Keratinocyte (primary cell): ENCODE data around the gene PPA2. TPM values are rescaled to one million over a fixed set of nuclear protein-coding genes. Genes with fewer than 3 reads are reported as not detected.

Experiments
- DNase-seq: peaks from one replicate; pipeline ENCODE4 v3.0.0-alpha.2; 2011; ENCODE audit warnings: low read depth, missing footprints, low spot score
- FAIRE-seq: peaks from 2 replicates; lab custom pipeline; 2011; peaks lifted over from hg19 to GRCh38; lab: Jason Lieb, UNC
- H2AFZ ChIP-seq: 2 replicates; pipeline ENCODE4 v1.6.0; 2012; ENCODE audit warnings: low read length, control low read depth, inconsistent platforms; ENCODE audit not compliant: control insufficient read depth
- H3K27ac ChIP-seq: 2 replicates; pipeline ENCODE4 v1.5.1; 2011; ENCODE audit warnings: low read length; ENCODE audit not compliant: control insufficient read depth, insufficient read depth
- H3K27me3 ChIP-seq: 3 replicates; pipeline ENCODE4 v1.6.0; 2011; ENCODE audit warnings: low read length; ENCODE audit not compliant: control insufficient read depth, insufficient read depth; ENCODE audit errors: extremely low read depth
- H3K36me3 ChIP-seq, 2 experiments: 2 replicates in 1 of 2; 3 replicates in 1 of 2; pipeline ENCODE4 v1.5.1; 2011; ENCODE audit warnings: low read length in 2 of 2, mild to moderate bottlenecking in 1 of 2; ENCODE audit not compliant: control insufficient read depth in 2 of 2, insufficient read depth in 2 of 2; ENCODE audit errors: extremely low read depth in 1 of 2
- H3K4me1 ChIP-seq: 3 replicates; pipeline ENCODE4 v1.5.1; 2011; ENCODE audit warnings: low read length; ENCODE audit not compliant: control insufficient read depth, insufficient read depth; ENCODE audit errors: extremely low read depth
- H3K4me2 ChIP-seq: 3 replicates; pipeline ENCODE4 v1.6.0; 2011; ENCODE audit warnings: low read depth, low read length; ENCODE audit not compliant: control insufficient read depth, insufficient read depth; ENCODE audit errors: extremely low read depth
- H3K4me3 ChIP-seq, 3 experiments: fragments of 200-600 bp in 1 of 3; sonication (generic) in 1 of 3; 2 replicates in 2 of 3; 3 replicates in 1 of 3; pipeline ENCODE4 v1.5.1; 2011 to 2016; ENCODE audit warnings: low read length in 3 of 3, mild to moderate bottlenecking in 3 of 3, control low read depth in 2 of 3, inconsistent platforms in 1 of 3, low read depth in 1 of 3, mixed read lengths in 1 of 3, mixed run types in 1 of 3, moderate library complexity in 1 of 3; ENCODE audit not compliant: control insufficient read depth in 2 of 3, insufficient read depth in 2 of 3; ENCODE audit errors: extremely low read depth in 1 of 3
- H3K79me2 ChIP-seq: 2 replicates; pipeline ENCODE4 v1.6.0; 2012; ENCODE audit warnings: low read length; ENCODE audit not compliant: control insufficient read depth, insufficient read depth
- H3K9ac ChIP-seq: 3 replicates; pipeline ENCODE4 v1.6.0; 2011; ENCODE audit warnings: low read length; ENCODE audit not compliant: control insufficient read depth, insufficient read depth; ENCODE audit errors: extremely low read depth
- H3K9me1 ChIP-seq: 3 replicates; pipeline ENCODE4 v1.6.0; 2011; ENCODE audit warnings: low read length; ENCODE audit not compliant: control insufficient read depth, insufficient read depth; ENCODE audit errors: extremely low read depth
- H3K9me3 ChIP-seq: 2 replicates; pipeline ENCODE4 v1.5.1; 2012; ENCODE audit warnings: low read depth, low read length; ENCODE audit not compliant: control insufficient read depth
- H4K20me1 ChIP-seq: 3 replicates; pipeline ENCODE4 v1.6.0; 2011; ENCODE audit warnings: low read length; ENCODE audit not compliant: control insufficient read depth, insufficient read depth; ENCODE audit errors: extremely low read depth
- EZH2 ChIP-seq: IDR thresholded peaks from one replicate; pipeline ENCODE4 v1.6.1; 2012; ENCODE audit warnings: inconsistent platforms, mild to moderate bottlenecking, low read length, moderate library complexity
- dilution Hi-C: fragments of 300-500 bp; cut with MboI; formaldehyde crosslinking; loops from one replicate; pipeline ENCODE4 v1.7.0; 2020; ENCODE audit warnings: low sequenced_read_pairs; ENCODE audit not compliant: extremely low pct_ligation_motif_present
- polyA plus RNA-seq, 5 experiments: library from polyadenylated mRNA; depleted of rRNA in 3 of 5; stranded (reverse) in 3 of 5; stranded (forward) in 1 of 5; unstranded in 1 of 5; fragments of >200 nt; gene quantifications; 1 replicate in 1 of 5; 2 replicates in 3 of 5; 3 replicates in 1 of 5; pipeline versions ENCODE4 v1.2.1 to v1.2.3, GENCODE V29; 2011 to 2012; ENCODE audit warnings: missing spikeins in 2 of 5, low read depth in 1 of 5, low replicate concordance in 1 of 5
- TF ChIP-seq, protein P1 (sequence below), 3 experiments: IDR thresholded peaks in 1 of 3; conservative IDR thresholded peaks in 1 of 3; optimal IDR thresholded peaks in 1 of 3; 2 replicates in 2 of 3; 3 replicates in 1 of 3; pipeline versions ENCODE3 to v1.5.1; 2011; ENCODE audit warnings: low read length in 3 of 3, mild to moderate bottlenecking in 3 of 3, moderate library complexity in 2 of 3, control low read depth in 1 of 3, inconsistent platforms in 1 of 3; ENCODE audit not compliant: insufficient read depth in 2 of 3; ENCODE audit errors: extremely low read depth in 1 of 3

The PPA2 gene
- polyA plus RNA-seq, 1 donor (not counting 4 experiments of a cell fraction or from before 2014, with no cell fraction given): 174 TPM

DNA sequence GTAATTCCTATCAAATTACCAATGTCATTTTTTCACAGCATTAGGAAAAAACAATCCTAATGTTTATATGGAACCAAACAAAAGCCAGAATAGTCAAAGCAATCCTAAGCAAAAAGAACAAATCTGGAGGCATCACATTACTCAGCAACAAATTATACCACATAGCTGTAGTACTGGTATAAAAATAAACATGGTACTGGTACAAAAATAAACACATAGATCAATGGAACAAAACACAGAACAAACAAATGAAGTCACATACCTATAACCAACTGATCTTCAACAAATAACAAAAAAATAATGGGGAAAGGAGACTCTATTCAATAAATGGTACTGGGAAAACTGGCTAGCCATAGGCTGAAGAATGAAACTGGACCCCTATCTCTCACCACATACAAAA, 37.4 kb downstream of the PPA2 start:
- Histone ChIP-seq H3K4me1 (no peaks in the 10 kb centered on the region), H2AFZ (no peak overlapping the region), H4K20me1 (no peaks in the 10 kb centered on the region), H3K27me3 (no peaks in the 10 kb centered on the region), H3K9me3 (no peaks in the 10 kb centered on the region), H3K9ac (no peak overlapping the region), H3K9me1 (no peaks in the 10 kb centered on the region), H3K4me2 (no peak overlapping the region), H3K27ac (no peak overlapping the region), H3K4me3 (no peak overlapping the region), H3K36me3 (peaks cover 0 to 3% of the 10 kb centered on the region in 2 experiments), H3K79me2 (no peaks in the 10 kb centered on the region)
- FAIRE-seq: no peak
- dilution Hi-C loops: no loop called here
- TF ChIP-seq, protein P1, sequence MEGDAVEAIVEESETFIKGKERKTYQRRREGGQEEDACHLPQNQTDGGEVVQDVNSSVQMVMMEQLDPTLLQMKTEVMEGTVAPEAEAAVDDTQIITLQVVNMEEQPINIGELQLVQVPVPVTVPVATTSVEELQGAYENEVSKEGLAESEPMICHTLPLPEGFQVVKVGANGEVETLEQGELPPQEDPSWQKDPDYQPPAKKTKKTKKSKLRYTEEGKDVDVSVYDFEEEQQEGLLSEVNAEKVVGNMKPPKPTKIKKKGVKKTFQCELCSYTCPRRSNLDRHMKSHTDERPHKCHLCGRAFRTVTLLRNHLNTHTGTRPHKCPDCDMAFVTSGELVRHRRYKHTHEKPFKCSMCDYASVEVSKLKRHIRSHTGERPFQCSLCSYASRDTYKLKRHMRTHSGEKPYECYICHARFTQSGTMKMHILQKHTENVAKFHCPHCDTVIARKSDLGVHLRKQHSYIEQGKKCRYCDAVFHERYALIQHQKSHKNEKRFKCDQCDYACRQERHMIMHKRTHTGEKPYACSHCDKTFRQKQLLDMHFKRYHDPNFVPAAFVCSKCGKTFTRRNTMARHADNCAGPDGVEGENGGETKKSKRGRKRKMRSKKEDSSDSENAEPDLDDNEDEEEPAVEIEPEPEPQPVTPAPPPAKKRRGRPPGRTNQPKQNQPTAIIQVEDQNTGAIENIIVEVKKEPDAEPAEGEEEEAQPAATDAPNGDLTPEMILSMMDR (optimal IDR thresholded peaks at IDR 0.05 in 1 of 3, IDR thresholded peaks at IDR 0.05 in 1 of 3, conservative IDR thresholded peaks at IDR 0.05 in 1 of 3; ENCODE audit: extremely low read depth in 1 of 3, insufficient read depth in 2 of 3, low read length in 3 of 3): no peak
- no peak for TF ChIP-seq EZH2
- no peak for DNase-seq

DNA sequence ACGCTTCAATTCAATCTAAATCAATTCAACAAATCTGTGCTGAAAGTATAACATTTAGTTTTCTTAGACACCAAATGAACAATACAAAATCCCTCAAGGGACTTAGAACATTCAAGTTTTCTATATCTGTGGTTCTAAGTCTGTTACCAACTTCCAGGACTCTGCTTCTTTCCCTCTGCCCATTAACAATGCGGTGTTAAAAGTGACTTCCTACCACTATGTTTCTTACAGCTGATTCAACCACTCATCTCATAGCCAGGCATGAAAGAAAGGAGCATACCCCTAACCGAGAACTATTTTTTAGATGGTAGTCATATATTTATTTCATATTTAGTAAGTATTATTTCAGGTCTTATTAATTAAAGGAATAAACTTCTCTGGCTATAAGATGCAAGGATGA, 38.9 kb downstream of the PPA2 start:
- no peak for DNase-seq
- Histone ChIP-seq H3K4me3 (no peak overlapping the region), H3K36me3 (peaks cover 0 to 3% of the 10 kb centered on the region in 2 experiments), H3K9me3 (no peaks in the 10 kb centered on the region), H3K4me2 (no peak overlapping the region), H3K27me3 (no peaks in the 10 kb centered on the region), H4K20me1 (no peaks in the 10 kb centered on the region), H3K4me1 (no peaks in the 10 kb centered on the region), H3K27ac (no peak overlapping the region), H3K9ac (no peak overlapping the region), H3K79me2 (no peaks in the 10 kb centered on the region), H3K9me1 (no peaks in the 10 kb centered on the region), H2AFZ (no peak overlapping the region)
- TF ChIP-seq EZH2: no peak
- TF ChIP-seq, protein P1 (optimal IDR thresholded peaks at IDR 0.05 in 1 of 3, IDR thresholded peaks at IDR 0.05 in 1 of 3, conservative IDR thresholded peaks at IDR 0.05 in 1 of 3; ENCODE audit: extremely low read depth in 1 of 3, insufficient read depth in 2 of 3, low read length in 3 of 3): no peak
- no peak for FAIRE-seq
- dilution Hi-C loops: no loop called here
